Loucy (cell line): ENCODE measurements around the gene PDZRN3.

Source experiments
- EZH2phosphoT487 ChIP-seq: fragments of 200-600 bp; IDR thresholded peaks from 2 replicates; pipeline ENCODE4 v1.6.1; 2018; ENCODE audit warnings: antibody characterized with exemption, mild to moderate bottlenecking, moderate library complexity, borderline replicate concordance
- TF ChIP-seq, protein P1 (sequence below): fragments of 200-600 bp; sonication (generic); conservative IDR thresholded peaks from 2 replicates; pipeline ENCODE4 v1.5.1; 2014; ENCODE audit warnings: mild to moderate bottlenecking, antibody characterized with exemption, low read length

DNA sequence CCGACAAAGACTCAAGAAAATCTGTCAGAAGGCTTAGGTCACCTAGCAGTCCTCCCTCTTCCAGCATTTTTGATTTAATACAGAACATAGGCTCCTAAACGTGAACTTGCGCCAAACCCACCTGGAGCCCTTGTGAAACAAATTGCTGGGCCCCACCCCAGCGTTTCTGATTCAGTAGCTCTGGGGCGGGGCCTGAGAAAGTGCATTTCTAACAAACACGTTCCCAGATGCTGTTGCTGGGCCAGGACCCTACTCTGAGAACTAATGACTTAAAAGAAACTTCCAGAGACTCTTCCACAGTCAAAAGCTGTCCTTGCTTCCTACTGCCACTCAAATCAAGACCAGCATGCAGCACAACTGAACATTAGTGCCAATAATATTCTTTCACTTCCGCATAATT, 198.1 kb downstream of the PDZRN3 start:
- TF ChIP-seq, protein P1, sequence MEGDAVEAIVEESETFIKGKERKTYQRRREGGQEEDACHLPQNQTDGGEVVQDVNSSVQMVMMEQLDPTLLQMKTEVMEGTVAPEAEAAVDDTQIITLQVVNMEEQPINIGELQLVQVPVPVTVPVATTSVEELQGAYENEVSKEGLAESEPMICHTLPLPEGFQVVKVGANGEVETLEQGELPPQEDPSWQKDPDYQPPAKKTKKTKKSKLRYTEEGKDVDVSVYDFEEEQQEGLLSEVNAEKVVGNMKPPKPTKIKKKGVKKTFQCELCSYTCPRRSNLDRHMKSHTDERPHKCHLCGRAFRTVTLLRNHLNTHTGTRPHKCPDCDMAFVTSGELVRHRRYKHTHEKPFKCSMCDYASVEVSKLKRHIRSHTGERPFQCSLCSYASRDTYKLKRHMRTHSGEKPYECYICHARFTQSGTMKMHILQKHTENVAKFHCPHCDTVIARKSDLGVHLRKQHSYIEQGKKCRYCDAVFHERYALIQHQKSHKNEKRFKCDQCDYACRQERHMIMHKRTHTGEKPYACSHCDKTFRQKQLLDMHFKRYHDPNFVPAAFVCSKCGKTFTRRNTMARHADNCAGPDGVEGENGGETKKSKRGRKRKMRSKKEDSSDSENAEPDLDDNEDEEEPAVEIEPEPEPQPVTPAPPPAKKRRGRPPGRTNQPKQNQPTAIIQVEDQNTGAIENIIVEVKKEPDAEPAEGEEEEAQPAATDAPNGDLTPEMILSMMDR, result no peak
- TF ChIP-seq EZH2phosphoT487, result no peak
